Measurements from ENCODE around the gene GLYATL3. TPM values are rescaled to one million over a fixed set of nuclear protein-coding genes. Genes with fewer than 3 reads are reported as not detected.

Gene GLYATL3
- total and polyA plus RNA-seq, 10 of the 15 experiments (the other 5 are each of a cell fraction or from before 2014, with no cell fraction given): not detected

DNA sequence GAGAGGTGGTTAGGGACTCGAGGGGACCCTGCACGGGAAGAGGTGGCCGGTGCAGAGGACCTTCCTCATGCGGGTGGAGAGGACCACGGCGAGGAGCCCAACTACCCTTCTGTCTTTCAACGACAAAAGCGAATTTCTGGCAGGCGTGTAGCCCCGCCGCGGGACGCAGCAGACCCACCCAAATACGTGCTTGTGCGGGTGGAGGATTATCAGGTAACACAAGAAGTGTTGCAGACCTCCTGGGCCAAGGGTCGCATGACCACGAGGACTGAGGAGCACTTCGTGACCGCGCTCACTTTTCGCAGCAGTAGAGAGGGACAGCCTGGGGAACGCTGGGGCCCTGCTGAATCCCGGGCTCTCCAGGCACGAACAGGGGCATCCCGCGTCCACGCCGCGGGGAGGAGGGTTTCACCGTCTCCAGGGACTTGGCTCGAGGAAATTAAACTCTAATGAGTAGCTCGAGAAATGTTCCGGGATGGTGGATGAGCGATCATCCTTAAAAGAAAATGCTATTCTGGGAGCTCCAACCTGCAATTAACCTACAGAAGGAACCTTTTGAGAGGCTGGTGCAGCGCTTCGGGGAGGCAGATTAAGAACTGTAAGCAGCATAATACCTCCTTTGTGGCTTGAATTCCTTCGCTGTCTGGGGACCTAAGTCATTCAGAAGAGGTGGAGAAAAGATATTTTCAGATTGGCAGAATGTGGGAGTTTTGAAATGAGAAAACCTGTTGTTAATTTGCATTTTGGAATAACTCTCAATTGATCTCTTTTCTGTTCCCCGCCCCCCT, 51.5 kb downstream of the GLYATL3 start (continued):
- TF ChIP-seq, protein P1, sequence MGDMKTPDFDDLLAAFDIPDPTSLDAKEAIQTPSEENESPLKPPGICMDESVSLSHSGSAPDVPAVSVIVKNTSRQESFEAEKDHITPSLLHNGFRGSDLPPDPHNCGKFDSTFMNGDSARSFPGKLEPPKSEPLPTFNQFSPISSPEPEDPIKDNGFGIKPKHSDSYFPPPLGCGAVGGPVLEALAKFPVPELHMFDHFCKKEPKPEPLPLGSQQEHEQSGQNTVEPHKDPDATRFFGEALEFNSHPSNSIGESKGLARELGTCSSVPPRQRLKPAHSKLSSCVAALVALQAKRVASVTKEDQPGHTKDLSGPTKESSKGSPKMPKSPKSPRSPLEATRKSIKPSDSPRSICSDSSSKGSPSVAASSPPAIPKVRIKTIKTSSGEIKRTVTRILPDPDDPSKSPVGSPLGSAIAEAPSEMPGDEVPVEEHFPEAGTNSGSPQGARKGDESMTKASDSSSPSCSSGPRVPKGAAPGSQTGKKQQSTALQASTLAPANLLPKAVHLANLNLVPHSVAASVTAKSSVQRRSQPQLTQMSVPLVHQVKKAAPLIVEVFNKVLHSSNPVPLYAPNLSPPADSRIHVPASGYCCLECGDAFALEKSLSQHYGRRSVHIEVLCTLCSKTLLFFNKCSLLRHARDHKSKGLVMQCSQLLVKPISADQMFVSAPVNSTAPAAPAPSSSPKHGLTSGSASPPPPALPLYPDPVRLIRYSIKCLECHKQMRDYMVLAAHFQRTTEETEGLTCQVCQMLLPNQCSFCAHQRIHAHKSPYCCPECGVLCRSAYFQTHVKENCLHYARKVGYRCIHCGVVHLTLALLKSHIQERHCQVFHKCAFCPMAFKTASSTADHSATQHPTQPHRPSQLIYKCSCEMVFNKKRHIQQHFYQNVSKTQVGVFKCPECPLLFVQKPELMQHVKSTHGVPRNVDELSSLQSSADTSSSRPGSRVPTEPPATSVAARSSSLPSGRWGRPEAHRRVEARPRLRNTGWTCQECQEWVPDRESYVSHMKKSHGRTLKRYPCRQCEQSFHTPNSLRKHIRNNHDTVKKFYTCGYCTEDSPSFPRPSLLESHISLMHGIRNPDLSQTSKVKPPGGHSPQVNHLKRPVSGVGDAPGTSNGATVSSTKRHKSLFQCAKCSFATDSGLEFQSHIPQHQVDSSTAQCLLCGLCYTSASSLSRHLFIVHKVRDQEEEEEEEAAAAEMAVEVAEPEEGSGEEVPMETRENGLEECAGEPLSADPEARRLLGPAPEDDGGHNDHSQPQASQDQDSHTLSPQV (IDR thresholded peaks at IDR 0.05): no peak
- TF ChIP-seq EZH2 (IDR thresholded peaks at IDR 0.05; ENCODE audit: borderline replicate concordance, control insufficient read depth, low read depth, low read length): no peak
- TF ChIP-seq, protein P2, sequence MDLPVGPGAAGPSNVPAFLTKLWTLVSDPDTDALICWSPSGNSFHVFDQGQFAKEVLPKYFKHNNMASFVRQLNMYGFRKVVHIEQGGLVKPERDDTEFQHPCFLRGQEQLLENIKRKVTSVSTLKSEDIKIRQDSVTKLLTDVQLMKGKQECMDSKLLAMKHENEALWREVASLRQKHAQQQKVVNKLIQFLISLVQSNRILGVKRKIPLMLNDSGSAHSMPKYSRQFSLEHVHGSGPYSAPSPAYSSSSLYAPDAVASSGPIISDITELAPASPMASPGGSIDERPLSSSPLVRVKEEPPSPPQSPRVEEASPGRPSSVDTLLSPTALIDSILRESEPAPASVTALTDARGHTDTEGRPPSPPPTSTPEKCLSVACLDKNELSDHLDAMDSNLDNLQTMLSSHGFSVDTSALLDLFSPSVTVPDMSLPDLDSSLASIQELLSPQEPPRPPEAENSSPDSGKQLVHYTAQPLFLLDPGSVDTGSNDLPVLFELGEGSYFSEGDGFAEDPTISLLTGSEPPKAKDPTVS (IDR thresholded peaks at IDR 0.05; ENCODE audit: low read depth, low read length): no peak

DNA sequence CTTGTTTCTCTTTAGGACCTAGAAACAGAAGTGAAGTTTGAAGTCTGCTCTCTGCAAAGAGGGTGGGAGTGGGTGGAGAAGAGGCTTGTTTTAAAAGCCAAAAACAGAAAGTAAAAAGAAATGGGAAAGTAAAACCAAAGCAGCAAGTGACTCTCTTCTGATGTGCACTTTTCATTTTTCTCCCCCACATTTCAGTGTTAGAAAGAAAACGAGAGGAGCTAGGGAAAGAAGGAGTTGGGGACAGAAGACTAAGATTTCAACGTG, 52.1 kb downstream of the GLYATL3 start:
- Histone ChIP-seq H4K20me1 (ENCODE audit: control insufficient read depth, insufficient read depth) (no peaks in the 10 kb centered on the region), H3K9ac (ENCODE audit: control insufficient read depth, insufficient read depth, low read length) (no peak overlapping the region), H3K4me2 (ENCODE audit: control insufficient read depth, insufficient read depth) (peak overlapping the region; percentile 82; the same call in 1 of the 2 replicates), H3K36me3 (ENCODE audit: control insufficient read depth in 2 of 2, insufficient read depth in 2 of 2, low read length in 1 of 2) (no peaks in the 10 kb centered on the region), H3K9me3 (replicated peaks; ENCODE audit: control insufficient read depth, insufficient read depth, low read length) (no peaks in the 10 kb centered on the region), H3K4me3 (peak overlapping the region; percentile 57), H3K27ac (ENCODE audit: control insufficient read depth, insufficient read depth) (no peak overlapping the region), H2AFZ (ENCODE audit: control insufficient read depth, low read depth, low read length) (peak overlapping the region; percentile 69), H3K27me3 (replicated peaks in 1 of 2; ENCODE audit: control insufficient read depth in 2 of 2, insufficient read depth in 2 of 2, low read length in 1 of 2) (no peaks in the 10 kb centered on the region; a peak in 1 of 4 replicates), H3K4me1 (ENCODE audit: control insufficient read depth, insufficient read depth, low read length) (no peaks in the 10 kb centered on the region; the same call in none of the 2 replicates), H3K79me2 (ENCODE audit: control insufficient read depth, insufficient read depth, low read length) (no peaks in the 10 kb centered on the region)
- intact Hi-C loops (cut with micrococcal nuclease; ENCODE audit: unreplicated experiment): no loop called here
- in situ Hi-C loops (cut with MboI): no loop called here
- ChIA-PET SMC1A (ENCODE audit: uncharacterized antibody, unreplicated experiment) (interaction anchor here (0.9 to 2.4 kb wide), 3 partner anchors 10 to 16 kb away, joined by 3 to 8 read pairs (median 3); no protein-coding TSS in a partner anchor), RAD21 (ENCODE audit: unreplicated experiment) (interaction anchor here (1.6 kb wide), 1 partner anchor 11 kb away, joined by 3 read pairs; no protein-coding TSS in a partner anchor), POLR2A (no interaction called here), CTCF (interaction anchor here (1.5 kb wide), 1 partner anchor 21 kb away, joined by 3 read pairs; no protein-coding TSS in a partner anchor)
- no TSS peak for BruUV-seq (replicated peaks)
- DNase-seq (ENCODE audit: low read depth, low spot score) (no peak), FAIRE-seq (no peak), ATAC-seq (peak; percentile 40)
- 4% methylated on average over 2 of the region's 2 CpGs for WGBS (ENCODE audit: insufficient coverage, insufficient replicate concordance, low lambda C conversion rate, missing lambda C conversion rate)
- no peak for TF ChIP-seq TCF7 (IDR thresholded peaks at IDR 0.05; ENCODE audit: borderline replicate concordance)
- TF ChIP-seq SIX5 (IDR thresholded peaks at IDR 0.05; ENCODE audit: low read depth, low read length, severe bottlenecking): no peak
- TF ChIP-seq, protein P3, sequence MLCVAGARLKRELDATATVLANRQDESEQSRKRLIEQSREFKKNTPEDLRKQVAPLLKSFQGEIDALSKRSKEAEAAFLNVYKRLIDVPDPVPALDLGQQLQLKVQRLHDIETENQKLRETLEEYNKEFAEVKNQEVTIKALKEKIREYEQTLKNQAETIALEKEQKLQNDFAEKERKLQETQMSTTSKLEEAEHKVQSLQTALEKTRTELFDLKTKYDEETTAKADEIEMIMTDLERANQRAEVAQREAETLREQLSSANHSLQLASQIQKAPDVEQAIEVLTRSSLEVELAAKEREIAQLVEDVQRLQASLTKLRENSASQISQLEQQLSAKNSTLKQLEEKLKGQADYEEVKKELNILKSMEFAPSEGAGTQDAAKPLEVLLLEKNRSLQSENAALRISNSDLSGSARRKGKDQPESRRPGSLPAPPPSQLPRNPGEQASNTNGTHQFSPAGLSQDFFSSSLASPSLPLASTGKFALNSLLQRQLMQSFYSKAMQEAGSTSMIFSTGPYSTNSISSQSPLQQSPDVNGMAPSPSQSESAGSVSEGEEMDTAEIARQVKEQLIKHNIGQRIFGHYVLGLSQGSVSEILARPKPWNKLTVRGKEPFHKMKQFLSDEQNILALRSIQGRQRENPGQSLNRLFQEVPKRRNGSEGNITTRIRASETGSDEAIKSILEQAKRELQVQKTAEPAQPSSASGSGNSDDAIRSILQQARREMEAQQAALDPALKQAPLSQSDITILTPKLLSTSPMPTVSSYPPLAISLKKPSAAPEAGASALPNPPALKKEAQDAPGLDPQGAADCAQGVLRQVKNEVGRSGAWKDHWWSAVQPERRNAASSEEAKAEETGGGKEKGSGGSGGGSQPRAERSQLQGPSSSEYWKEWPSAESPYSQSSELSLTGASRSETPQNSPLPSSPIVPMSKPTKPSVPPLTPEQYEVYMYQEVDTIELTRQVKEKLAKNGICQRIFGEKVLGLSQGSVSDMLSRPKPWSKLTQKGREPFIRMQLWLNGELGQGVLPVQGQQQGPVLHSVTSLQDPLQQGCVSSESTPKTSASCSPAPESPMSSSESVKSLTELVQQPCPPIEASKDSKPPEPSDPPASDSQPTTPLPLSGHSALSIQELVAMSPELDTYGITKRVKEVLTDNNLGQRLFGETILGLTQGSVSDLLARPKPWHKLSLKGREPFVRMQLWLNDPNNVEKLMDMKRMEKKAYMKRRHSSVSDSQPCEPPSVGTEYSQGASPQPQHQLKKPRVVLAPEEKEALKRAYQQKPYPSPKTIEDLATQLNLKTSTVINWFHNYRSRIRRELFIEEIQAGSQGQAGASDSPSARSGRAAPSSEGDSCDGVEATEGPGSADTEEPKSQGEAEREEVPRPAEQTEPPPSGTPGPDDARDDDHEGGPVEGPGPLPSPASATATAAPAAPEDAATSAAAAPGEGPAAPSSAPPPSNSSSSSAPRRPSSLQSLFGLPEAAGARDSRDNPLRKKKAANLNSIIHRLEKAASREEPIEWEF (IDR thresholded peaks at IDR 0.05; ENCODE audit: insufficient replicate concordance, low read depth, low read length): no peak
- no peak for TF ChIP-seq DPF2 (IDR thresholded peaks at IDR 0.05)
- TF ChIP-seq WRNIP1 (IDR thresholded peaks at IDR 0.05; ENCODE audit: borderline replicate concordance, low read depth, low read length): no peak
- no peak for TF ChIP-seq LARP7 (IDR thresholded peaks at IDR 0.05)
- no peak for TF ChIP-seq CBFB (IDR thresholded peaks at IDR 0.05; ENCODE audit: low read depth)
